Measurements from ENCODE around the gene PTPRH.

The PTPRH gene

DNA sequence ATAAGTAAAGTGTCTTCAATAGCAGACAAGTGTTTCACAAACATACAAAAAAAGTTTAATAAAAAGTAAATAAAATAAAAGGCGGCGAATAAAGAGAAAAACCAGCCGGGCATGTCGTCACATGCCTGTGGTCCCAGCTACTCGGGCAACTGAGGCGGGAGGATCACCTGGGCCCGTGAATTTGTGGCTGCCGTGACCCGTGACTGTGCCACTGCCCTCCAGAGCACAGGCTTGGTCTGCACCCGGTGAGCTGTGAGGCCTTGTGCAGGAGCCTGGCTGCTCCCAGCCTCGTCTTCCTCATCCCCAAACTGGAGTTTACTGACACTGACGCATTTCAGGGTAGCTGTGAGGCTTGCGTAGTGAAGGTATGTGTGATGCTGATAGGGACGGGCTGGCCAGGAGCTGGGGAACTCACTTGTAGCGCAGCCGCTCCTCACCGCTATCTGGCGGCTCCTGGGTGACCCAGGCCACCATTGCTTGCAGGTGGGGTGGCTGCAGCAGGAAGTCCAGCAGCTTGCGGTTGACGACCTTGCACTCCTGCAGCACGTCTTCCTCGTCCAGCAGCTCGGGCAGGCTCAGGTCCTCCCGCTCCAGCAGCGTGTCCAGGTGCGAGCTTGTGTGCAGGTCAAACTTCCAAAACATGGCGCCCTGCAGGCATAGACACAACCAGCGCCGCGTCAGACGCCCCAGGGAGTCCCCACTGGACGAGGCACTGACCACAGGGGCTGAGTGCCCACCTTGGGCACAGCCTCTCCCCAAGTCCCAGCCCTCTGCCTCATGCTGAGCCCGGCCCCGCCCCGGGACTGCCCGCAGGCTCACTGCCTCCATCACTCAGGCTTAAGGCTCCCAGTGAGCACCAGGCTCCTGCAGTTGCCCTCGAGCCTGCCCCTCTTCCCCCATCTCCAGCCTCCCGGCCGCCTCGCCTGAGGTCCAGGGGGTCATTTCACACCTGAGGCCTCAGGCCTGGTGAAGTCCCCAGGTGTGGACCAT, 37.5 kb upstream of the PTPRH start:
- DNase-seq: no peak

DNA sequence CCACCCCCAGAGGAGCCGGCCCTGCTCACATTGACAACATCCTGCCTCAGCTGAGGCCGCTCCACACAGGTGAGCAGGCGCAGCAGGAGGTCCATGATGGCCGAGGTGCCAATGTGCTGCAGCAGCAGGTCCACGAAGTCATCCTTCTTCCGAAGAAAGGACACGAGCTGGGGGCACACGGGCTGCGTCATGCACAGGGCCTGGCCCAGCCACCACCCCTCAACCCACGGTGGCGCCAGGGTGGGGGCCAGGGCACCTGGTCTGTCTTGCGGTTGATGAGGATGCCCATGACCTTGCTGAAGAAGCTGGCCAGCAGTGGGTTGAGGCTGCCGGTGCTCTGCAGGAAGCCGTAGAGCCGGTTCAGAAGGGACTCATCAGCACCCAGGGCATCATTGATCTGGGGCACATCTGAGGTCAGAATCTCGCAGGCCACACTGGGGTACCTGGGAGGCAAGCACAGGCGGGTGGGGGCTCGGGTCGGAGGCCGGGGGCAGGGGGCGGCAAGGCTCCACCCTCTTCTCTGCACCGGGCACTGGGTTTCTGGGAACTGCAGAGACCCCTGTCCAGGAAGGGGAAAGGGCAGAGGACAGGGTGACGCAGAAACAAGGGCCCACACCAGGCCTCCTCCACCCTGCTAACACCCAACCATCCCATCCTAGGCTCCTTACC, 36.1 kb upstream of the PTPRH start:
- no peak for DNase-seq

DNA sequence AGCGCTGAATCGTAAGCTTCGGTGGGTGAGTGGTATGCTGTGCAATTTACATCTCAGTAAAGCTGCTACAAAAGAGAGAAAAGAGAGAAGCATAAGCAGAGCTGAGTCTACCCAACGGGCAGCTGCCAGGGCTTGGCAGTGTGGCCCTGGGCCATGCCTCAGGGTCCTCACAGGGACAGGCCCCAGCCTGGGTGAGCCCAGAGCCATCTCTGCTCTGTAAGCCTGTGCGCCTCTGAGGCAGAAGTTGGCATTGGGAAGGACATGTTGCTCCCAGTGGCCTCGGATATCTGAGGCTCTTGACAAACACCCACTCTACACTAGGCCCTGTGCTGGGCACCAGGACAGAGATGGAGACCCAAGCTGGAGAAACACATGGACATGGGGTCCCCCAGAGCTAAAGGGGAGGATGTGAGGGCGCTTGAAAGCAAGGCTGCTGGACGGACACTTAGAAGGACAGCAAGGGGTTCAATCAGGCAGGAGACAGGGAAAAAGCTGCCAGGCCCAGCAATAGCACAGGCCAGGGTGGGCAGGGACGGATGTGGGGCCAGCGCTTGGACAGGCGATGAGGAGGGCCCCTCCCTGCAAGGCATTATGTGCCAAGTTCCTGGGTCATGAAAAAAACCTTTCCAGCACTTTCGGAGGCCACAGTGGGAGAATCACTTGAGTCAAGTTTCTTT, 34.8 kb upstream of the PTPRH start:
- no peak for DNase-seq

DNA sequence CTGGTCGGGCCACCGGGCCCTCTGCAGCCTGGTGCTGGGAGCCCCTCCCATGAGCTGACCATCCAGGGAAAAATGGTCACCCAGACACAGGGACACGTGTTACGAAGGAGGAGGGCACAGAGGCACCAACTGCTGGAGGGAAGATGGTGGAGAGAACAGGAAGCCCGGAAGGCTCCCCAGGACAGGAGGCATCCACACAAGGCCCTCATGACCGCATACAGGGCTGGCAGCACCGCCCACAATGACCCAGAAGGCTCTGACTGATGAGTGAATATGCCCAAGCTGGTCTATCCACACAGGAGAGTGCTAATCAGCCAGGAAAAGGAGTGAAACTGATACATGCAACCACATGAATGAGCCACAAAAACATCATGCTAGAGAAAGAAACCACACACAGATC, 33.2 kb upstream of the PTPRH start:
- no peak for DNase-seq

DNA sequence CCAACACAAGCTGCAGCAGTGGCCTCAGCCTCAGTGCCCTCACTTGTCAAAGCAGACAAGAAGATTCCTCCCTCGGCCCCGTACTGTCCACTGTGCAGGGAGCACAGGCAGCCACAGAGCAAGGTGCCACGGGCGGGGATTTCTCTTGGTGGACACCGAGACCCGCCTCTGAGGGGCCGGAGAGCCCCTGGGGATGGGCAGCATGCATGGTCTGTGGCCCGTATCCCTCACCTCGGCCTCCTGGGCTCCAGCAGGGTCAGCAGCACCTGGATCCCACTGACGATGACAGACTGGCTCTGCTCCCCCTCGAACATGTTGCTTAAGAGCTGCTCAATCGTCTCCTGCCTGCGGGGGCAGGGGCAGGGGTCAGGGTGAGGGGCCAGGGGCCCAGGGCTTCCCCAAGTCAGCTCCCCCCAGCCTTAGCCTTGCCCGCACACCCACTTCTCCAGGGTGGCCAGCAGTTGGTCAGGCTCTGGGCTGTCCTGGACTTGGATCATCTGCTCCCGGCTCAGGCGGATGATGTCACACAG, 32.7 kb upstream of the PTPRH start:
- no peak for DNase-seq

DNA sequence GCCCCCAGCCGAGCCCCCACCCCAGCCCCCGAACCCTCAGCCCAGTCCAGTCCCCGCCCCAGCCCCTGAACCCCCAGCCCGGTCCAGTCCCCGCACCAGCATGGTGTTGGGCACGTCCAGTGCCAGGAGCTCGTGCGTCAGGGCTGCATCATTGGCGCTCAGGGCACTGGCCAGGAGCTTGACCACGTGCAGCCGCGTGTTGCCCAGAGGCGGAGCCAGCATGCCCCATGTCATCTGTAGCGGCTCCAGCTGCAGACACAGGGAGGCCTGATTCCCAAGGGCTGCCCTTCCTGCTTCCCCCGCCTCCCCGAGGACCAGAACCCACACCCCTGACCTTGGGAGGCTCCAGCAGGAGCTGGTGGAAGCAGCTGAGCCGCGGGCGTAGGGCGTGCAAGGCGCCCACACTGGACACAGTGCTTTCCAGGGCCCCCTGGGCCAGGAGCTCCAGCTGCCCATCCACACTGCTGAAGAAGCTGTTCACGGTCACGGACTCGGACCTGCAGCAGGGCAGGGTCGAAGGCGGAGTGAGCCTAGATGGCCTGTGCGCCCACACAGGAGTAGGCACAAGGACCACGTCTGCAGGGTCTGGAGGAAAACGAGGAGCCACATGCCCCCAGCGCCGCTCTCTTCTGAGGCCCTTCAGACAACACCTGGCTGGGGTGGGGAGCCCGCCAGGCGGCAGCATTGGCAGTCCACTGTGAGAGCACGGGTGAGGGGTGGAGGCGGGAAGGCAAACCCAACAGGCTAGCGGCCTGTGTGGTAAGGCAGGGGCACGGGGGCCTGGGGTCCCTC, 32.0 kb upstream of the PTPRH start:
- no peak for DNase-seq

DNA sequence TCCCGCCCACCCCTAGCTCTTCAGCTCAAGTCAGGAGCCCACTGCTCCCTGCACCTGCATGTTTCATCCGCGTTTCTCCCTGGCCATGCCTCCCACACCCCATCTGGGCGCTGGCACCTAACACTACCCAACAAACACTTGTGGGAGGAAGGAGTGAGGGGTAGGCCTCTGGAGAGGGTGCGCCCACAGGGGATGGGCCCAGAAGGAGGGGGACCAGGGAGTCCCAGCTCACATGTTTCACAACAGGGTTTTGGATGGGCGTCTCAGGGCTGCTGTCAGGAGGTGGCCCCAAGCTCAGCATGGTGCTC, 31.4 kb upstream of the PTPRH start:
- DNase-seq: no peak

DNA sequence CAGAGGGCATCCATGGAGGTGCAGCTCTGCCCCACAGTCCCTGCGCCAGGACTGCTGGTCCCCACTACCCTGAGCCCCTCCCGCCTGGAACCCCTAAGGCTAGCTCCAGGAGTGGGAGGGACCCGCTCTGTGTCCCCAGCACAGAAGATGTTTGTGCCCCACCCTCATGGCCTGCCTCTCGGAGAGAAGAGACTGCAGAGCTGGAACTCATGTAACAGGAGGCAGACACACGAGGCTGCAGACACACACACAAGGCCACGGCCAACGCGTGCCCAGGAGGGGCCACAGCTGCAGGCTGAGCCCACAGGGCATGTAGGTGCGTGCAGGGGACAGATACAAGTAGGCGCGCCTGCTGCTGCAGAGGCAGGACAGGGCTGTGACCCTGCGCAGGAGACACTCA, 29.7 kb upstream of the PTPRH start:
- DNase-seq: no peak

DNA sequence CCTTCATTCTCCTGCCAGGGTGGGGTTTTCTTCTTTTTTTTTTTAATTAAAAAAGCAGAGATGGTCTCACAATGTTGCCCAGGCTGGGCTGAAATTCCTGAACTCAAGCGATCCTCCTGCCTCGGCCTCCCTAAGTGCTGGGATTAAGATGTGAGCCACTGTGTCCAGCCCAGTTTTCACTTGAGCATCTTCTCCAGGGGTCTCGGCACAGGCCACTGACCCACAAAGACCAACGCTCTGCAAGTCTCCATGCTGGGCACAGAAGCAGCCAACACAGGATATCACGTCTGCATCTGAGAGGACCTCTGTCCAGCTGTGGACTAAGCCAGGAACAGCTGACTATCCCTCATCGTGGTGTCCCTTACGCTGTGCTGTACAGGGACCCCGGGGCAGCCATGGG, 28.7 kb upstream of the PTPRH start:
- DNase-seq: no peak

DNA sequence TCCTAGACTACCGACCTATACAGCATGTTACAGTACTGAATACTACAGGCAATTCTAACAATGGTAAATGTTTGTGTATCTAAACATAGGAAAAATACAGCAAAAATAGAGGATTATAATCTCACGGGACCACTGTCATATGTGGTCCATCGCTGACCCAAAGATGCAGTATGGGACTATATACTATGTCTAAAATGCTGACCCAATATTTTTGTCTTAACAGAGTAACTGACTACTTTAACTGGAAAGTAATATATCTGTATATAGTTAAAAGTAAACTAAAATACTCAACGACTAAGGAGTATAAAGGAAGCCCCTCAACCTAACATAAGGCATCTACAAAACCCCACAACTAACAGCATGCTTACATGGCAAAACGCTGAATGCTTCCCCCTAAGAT, 23.7 kb upstream of the PTPRH start:
- no peak for DNase-seq

DNA sequence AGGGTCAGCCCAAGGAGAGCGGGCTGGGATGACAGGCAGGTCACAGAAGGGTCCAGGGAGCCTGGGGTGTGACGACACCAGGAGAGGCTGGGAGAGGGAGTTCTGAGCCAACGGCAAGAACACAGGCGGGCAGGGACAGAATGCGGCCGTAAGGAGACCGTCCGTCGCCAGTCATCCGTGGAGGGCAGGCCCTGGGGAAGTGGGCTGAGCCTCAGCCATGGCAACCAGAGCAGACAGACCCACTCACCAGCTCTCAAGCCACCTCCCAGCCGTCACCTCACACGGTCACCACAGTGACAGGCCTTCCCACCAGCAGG, 22.9 kb upstream of the PTPRH start:
- DNase-seq: no peak

DNA sequence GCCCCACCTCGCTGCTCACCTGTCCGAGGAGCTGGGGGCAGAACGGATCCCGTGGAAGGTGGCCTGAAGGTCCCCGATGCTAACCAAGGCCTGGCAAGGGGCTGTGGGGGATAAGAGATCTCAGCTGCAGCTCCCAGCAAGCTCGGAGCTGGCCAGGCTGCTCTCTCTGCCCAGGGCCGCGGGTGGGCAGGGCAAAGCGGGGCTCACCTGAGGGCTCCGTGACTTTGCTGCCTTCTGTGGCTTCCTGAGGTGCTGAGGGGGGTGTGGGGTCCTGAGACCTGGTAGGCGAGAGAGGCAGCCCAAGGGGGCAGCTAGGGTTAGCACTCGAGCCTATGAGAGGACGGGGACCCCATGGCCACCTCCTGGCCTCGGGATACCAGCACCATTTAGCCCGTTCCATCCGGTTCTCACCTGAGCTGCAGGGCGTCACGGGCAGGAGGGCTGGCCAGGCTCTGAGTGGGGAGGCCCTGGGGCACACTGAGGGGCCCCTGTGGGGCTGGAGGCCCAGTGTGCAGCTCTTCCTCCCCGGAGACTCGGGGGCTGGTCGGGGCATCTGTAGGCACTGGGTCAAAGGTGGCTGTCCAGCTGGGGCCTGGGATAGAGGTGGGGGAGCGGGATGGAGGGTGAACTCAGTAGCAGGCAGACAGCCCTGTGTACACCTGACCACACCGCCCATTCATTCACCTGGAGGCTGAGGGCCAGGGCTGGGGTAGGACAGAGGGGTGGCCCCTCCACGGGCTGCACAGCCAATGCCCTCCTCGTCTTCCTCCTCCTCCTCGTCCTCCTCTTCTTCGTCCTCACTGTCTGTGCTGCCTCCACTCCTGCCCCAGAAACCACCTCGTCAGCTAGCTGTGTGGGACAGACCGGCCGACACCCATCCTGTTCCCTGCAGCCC, 22.3 kb upstream of the PTPRH start:
- no peak for DNase-seq

DNA sequence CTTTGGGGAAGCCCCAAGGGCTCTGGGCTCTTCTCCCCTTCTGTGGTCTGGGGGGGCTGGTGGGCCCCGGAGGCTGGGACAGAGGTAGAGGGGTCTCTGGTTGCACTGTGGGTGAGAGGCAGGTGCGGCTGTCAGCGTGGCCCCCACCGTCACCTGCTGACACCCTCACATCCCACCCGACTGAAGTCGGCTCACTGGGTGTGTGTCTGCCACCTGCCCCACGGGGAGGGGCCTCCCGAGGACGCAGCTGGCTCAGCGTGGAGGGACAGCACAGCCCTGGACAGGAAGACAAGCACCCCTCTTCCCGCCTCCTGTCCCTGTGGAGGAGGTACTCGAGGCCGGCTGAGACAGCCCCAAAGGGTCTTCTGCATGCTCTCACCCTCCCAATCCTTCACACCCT, 21.5 kb upstream of the PTPRH start:
- no peak for DNase-seq

DNA sequence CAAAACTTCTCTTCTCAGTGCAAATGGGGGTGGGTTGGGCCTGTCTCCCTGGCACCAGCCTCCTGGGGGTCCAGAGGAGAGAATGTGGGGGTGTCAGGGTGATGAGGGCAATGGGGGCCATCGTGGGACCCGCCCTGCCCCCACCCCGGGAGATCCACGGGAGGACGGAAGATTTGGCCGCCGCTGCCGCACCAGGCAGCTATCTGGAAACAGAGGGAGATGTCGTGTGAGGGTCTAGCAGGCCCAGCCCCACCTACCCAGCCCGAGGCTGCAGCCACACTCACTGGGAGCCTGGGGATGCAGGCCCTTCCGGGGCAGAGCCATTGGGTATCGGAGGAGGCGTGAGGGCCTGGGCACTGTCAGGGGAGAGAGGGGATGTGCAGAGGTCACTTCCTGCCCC, 21.0 kb upstream of the PTPRH start:
- DNase-seq: no peak

DNA sequence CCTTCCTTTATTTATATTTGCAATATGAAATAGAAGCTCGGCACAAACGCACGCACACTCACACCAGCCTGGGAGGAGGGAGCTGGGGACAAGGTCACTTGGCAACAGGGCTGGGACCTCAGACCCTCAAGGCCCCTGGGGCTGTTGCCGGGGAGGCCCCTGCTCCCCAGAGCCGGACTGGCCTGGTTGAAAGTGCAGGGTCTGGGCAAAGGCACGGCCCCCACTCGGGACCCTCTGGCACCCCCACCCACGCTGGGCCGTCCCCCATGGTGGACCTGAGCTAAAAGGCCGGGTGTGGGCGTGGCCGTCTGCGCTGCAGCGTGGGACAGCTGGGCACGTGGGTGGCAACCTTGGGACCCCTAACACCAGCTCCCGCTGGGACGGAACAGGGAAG, 20.5 kb upstream of the PTPRH start:
- DNase-seq: no peak

DNA sequence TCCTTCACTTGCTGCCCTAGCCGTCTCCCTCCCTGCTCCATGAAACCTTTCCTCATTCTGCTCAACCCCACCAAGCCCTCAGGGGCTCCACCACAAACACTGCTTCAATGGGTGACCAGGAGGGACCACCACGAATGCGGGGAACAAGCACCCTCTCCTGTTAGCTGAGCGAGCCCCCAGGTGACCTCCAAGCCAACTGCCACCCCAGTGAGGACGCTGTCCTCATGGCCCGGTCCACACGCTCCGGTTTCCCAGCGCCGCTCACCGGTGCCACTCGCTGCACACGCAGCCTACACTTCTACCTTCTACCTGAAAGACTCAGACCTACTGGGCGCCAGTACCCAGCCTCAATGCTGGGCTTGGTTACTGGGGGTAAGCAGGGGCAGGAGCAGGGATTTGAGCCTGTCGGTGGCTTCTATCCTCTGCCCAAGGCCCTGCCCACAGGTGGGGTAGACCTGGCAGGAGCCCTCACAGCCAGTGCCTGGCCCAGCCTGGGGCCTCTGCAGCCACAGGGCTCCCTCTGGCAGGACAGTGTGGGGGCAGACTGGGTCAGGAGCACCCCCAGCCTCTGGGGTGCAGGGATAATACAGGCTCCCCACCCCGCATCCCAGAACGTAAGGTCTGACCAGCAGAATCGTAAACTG, 20.0 kb upstream of the PTPRH start:
- DNase-seq: no peak

DNA sequence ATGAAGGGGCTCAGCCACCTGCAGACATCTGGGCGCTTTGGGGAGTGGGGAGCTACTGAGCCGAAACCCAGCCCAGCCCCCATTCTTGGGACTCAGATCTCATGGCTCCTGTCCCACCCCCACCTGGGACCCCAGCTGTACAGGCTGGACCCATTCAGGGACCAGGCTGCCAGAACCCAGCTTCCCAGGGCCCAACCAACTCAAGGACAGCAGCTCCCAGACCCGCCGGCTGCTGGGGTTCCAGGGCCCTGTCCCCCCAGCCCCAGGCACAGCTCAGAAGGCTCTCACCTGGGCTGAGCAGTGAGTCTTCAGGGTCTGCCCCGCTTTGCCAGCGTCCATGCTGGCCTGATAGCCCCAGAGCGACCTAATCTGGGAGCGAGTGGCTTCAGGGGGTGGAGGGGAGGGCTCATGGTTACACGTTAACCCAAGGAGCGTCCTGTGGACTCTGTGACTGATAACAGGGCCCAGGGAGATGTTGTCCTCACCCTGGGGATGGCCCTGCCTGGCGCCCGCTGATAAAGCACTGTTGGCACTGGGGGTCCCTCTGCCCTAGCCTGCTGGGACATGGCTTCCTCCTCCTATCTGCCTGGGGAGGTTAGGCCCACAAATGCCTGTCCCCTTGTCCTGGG, 19.2 kb upstream of the PTPRH start, which contains the start of gene TMEM86B:
Gene TMEM86B (minus strand): TSS at position 361 of the 629 bp plus-strand sequence. CDS start 22 bp downstream, at position 339.
- no peak for DNase-seq

DNA sequence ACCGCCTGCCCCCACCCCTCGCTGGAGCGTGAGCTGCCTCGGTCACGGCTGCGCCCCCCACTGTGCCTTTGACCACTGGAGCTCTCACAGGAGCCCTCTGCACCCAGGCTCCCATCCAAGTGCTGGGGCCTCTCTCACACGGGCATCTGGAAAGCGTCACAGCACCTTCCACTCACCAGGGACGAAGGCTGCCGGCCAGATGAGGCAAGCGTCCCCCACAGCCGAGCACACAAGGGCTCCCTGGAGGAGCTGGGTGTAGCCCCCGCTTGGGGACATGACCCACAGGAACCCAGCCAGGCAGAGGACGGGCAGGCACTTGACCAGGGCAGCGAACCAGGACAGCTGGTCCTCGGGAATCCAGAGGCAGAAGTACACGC, 18.7 kb upstream of the PTPRH start:
- no peak for DNase-seq

DNA sequence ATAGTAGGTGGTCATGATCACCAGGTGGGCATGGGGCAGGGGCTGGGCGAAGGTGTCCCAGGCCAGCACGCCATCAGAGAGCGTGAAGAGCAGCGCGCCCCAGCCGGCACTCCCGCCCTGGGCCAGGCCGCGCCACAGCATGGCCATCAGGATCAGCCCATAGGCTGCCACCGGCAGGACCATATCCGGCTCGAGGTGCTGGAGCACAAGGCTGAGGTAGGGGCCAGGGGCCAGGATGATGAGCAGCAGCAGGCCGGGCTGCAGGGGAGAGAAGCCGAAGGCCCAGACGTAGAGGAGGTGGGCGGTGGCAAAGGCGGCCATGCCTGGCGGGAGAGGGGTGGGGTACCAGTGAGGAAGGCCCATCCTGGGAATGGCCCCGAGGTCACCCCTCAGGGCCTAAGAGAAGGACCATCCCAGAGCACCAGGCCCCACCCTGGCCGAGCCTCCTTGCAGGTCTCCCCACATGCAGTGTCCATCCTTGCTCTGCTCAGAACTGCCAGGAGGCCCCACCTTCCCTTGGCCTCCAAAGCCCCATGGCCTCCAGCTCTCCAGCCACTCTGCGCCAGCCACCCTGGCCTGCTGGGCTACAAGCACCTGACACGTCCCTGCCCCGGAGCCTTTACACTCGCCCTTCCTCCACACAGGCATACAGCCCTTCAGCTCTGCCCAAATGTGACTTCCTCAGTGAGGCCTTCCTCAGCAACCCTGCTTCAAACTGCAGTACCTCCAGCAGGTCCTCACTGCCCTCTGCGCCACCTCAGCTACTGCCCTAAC, 18.1 kb upstream of the PTPRH start:
- no peak for DNase-seq

DNA sequence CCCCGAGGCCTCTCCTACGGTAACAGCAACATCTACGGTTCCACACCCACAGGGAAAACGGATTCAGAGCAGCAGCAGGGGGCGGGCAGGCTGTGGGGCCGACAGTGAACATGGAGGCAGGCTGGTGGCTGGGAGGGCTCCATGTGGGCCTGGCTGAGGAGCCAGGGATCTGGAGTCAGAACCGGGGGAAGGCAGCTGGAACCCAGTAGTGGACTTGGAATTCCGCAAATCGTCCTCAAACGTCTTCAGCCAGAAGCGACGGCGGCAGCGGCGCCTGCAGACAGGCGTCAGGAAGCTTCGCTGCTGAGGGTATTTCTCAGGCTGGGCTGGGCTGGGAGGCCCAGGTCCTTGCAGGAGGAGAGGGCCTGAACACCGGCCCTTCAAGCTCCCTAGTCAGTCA, 17.5 kb upstream of the PTPRH start:
- DNase-seq: no peak

Measured in suppressor macrophage (primary cell).